Activated CD4-positive, alpha-beta T cell treated with anti-CD3 and anti-CD28 coated beads, Interleukin-2, amount 50 U/mL, for 16 hours (primary cell): Measurements from ENCODE around the gene PHKA1.
A peak's percentile ranks its signal among the peaks of the same experiment; 100 is the strongest.
"Not testable (repeated sequence)": the region's sequence is repeated elsewhere in the genome, so short reads cannot be mapped to it uniquely, and the experiment has no call there.

Source experiments
- DNase-seq: peaks from one replicate; pipeline ENCODE4 v3.0.0-alpha.2; 2020

PHKA1 gene

DNA sequence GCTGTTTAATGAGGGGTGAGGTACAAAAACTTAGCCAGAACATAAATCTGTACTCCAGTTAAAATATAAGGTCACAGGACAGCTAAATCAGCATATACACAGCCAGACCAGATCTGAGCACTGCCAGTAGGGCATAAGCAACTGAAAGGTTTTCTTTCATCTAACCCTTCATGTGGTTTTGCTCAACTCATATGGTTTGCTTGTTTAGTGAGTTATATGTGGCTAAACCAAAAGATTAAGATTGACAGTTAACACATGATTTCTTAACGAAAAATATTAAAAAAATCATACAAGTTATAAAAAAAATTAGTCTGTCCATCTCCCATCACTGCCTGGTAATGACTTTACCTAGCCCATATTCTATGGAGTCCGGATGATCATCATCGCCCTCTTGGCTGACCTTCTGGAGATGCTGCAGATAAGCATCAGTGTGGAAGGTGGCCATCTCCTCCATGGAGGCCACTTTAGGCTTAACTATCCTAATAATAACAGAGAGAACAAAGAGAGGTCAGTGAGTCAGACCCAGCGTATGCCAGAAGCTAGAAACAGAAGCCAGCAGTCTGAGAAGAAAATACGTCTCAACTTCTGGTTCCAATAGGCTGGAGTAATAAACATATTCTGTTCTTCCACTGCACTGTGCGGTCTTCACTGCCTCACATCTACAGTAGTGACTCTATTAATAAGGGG lies 145.6 kb downstream of the PHKA1 start:
- no peak for DNase-seq

- no peak for DNase-seq
Measured at GRCh38 chrX:72566448-72566847, 147.7 kb downstream of the PHKA1 start.

DNA sequence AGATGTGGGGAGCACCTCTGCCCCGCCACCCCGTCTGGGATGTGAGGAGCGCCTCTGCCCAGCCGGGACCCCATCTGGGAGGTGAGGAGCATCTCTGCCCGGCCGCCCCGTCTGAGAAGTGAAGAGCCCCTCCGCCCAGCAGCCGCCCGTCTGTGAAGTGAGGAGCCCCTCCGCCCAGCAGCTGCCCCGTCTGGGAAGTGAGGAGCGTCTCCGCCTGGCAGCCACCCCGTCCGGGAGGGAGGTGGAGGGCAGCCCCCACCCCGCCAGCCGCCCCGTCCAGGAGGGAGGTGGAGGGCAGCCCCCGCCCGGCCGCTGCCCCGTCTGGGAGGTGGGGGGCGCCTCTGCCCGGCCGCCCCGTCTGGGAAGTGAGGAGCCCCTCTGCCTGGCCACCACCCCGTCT lies 154.5 kb downstream of the PHKA1 start:
- DNase-seq: not testable (repeated sequence)

- DNase-seq: no peak
Measured at GRCh38 chrX:72554448-72555140, 159.5 kb downstream of the PHKA1 start.

GRCh38 chrX:72552443-72552842 lies 161.7 kb downstream of the PHKA1 start:
- DNase-seq: not testable (repeated sequence)

DNA sequence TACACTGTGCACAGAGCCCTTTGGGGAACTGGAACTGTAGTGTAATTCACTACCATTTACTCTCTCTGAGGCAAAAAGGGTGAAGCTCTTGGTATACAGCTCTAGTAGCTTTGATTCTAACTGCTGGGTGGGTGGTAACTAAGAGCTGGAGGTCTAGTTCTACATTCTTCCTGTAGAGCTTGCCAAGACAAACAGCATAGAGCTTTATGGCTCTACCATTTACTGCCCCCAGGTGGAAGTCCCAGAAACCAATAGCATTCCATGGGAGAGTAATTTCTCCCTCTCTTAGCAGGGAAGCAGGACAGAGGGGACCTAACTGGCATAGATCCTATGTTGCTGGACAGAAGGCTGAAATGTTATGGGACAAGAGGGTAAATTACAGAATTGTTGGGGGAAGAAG lies 168.1 kb downstream of the PHKA1 start:
- DNase-seq: no peak

DNA sequence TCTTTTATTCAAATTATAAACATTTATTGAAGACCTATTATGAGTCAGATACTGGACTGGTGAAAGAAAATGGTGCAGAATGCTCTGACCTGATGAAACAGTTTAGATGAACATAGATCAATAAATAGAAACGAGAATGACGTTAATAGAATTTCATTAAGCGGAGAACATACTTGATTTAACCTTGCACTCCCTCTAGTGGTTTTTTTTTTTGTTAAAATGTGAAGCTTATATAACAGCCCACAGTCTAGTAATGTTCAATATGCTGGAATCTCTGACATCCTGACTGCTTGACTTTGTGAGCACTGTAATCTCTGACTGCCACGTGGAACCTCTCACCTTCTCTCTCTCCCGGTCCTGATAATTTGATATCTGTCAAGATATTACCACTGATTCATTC lies 173.8 kb downstream of the PHKA1 start:
- no peak for DNase-seq

DNA sequence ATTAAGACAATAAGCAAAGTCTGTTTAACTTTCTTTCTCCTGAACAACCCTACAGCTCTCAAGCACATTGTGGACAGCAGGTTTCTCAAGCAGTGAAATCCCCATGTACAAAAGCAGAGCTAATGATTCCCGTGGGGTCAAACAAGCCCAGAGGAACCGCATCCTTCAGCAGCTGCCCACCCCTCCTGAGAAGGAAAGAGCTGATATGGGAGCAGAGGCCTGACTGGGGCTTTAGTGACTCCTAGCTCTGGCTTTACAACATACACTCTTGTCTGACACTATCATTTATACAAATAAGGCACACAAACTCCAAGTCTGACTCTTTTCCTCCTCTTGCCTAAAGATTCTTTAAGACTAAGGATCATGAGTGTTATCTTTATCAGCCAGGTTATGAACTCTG lies 174.3 kb downstream of the PHKA1 start:
- no peak for DNase-seq

- DNase-seq: no peak
Measured at GRCh38 chrX:72536542-72536941, 177.6 kb downstream of the PHKA1 start.

DNA sequence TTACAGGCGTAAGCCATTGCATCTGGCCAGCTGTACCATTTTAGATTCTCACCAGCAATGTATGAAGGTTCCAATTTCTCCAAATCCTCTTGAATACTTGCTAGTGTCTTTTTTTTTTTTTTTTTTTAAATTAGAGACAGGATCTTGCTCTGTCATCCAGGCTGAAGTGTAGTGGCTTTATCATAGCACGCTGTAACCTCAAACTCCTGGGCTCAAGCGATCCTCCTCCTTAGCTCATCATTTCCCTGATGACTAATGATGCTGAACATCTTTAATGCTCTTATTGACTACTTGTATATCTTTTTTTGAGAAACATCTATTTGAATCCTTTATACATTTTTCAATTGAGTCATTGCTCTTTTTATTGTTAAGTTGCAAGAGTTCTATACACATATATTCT lies 181.7 kb downstream of the PHKA1 start:
- DNase-seq: peak; percentile 2
